ENCODE results near the gene CENPT.

CENPT gene, protein sequence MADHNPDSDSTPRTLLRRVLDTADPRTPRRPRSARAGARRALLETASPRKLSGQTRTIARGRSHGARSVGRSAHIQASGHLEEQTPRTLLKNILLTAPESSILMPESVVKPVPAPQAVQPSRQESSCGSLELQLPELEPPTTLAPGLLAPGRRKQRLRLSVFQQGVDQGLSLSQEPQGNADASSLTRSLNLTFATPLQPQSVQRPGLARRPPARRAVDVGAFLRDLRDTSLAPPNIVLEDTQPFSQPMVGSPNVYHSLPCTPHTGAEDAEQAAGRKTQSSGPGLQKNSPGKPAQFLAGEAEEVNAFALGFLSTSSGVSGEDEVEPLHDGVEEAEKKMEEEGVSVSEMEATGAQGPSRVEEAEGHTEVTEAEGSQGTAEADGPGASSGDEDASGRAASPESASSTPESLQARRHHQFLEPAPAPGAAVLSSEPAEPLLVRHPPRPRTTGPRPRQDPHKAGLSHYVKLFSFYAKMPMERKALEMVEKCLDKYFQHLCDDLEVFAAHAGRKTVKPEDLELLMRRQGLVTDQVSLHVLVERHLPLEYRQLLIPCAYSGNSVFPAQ

DNA sequence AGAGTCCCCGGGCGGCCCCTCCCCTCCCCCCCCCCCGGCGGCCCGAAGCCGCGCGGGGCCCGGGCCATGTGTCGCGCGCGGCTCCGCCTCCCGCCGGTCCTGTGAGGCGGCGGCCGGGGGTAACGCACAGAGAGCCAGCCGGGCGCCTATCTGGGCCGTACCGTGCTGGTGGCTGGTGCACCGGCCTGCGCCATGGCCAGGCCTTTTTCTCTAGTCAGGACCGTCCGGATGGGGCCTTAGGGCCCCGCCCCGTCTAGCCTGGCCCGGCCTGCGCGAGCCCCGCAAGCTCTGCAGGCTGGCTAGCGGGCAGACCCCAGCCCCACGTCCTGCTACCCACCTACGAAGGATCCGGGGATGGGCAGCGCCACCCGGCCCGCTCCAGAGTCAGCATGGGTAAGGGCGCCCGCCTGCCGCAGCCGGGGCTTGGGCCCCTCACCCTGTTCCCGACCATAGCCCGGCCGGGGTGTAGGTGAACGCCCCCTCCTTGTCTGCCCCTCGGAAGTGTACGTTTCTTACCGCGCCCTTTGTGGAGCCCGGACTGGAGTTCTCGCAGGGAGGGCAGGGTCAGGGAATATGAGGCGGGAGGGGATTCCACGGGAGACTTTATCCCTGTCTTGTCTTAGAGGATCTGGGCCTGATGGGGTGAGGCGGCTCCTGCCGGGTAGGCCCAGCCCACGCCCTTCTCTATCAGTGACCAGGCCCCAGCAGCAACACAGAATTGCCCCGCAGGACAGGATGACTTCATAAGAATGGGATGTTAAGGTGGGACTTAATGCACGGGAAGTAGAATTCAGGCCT lies at the start of gene CENPT:
CENPT (minus strand) TSS at position 630 of the 798 bp plus-strand sequence. CDS start 13,834 bp downstream, outside the sequence.
- no peak for DNase-seq

GRCh38 chr16:67897231-67897630 lies 49.7 kb upstream of the CENPT start:
- DNase-seq: no peak

DNA sequence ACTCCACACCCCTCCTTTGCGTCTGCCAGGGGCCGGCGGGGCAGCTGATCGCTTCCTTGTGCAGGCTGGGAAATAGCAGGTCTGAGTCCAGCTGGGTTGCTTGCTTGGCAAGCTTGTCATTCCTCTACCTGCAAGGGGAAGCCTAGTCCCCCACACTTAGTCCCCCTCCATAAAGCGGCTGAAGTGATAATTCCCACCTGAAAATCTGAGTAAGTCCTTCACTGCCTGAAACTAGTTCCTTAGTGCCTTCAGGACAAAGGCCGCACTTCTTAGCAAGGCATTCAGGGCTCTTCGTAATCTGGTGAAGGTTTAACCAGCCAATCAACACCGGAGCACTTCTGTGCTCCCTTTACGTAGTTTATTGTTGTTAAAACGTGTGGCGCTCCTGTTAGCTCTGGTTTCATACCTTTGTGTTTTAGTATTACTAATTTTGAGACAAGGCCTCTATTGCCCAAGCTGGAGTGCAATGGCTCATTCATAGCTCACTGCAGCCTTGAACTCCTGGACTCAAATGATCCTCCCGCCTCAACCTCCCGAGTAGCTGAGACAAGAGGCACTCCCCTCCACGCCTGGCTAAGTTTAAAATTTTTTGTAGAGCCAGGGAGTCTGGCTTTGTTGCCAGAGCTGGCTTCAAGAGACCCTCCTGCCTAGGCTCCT lies 46.4 kb upstream of the CENPT start:
- DNase-seq: no peak

DNA sequence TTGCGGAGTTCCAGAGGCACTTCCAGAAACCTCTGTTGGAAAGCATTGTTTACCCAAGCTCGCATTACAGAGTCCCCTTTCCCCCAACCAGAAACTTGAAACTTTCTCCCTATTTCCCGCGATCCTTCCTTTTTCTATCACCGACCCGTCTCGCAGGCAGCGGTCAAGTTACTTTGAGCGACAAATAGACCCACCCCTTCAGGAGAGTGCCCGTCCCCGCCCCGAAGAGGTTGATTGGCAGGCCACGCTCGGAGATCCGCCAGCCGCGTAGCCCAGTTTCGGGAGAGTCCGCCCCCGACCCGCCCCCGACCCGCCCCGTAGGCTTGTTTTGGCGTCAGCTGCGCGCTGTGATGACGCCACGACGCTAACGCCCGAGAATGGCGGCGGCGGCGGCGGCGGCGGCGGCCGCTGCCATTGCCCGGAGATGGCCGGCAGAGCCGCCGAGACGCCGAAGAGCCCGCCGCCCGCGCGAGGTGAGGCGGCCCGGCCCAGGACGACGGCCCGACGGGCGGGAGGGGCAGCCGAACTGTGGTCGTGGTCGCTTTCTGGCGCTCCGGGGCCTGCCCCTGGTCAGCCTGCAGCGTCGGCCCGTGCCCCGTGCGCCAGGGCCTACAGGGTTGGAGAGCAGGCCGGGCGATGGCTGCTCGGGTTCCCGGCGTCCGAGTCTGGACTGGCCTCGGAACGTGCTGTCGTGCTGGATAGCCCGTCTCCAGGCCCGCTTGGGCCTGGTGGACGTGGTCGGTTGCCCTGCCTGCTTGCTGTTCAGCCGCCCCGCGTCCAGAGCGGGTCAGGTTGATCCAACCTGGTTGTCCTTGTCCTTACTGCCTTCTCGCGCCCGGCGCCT lies 45.6 kb upstream of the CENPT start, which contains the start of gene PSKH1:
PSKH1 (plus strand) TSS at position 356 of the 844 bp plus-strand sequence. CDS start 15,496 bp downstream, outside the sequence.
- peak; percentile 85 for DNase-seq

GRCh38 chr16:67892375-67892774 lies 44.9 kb upstream of the CENPT start:
- no peak for DNase-seq

- DNase-seq: no peak
These were observed 40.8 kb upstream of the CENPT start for GRCh38 chr16:67888331-67888730.

GRCh38 chr16:67886387-67886786 lies 38.9 kb upstream of the CENPT start:
- no peak for DNase-seq

DNA sequence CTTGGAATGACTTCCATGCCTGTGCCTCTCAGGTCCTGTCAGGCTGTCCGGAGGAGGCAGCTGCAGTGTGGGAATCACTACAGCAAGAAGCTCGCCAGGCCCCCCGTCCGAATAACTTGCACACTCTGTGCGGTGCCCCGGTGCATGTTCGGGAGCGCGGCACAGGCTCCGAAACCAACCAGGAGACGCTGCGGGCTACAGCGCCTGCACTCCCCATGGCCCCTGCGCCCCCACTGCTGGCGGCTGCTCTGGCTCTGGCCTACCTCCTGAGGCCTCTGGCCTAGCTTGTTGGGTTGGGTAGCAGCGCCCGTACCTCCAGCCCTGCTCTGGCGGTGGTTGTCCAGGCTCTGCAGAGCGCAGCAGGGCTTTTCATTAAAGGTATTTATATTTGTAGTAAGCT lies 38.5 kb upstream of the CENPT start:
- DNase-seq: no peak

- DNase-seq: no peak
These were observed 38.1 kb upstream of the CENPT start for GRCh38 chr16:67885545-67885944.

- peak; percentile 69 for DNase-seq
These were observed 37.2 kb upstream of the CENPT start, which contains the start of gene NRN1L for GRCh38 chr16:67884684-67885083. Gene NRN1L (plus strand): TSS chr16:67884885. CDS start chr16:67884904, 19 bp downstream.

- DNase-seq: peak; percentile 10
These were observed 36.4 kb upstream of the CENPT start for GRCh38 chr16:67883872-67884261.

DNA sequence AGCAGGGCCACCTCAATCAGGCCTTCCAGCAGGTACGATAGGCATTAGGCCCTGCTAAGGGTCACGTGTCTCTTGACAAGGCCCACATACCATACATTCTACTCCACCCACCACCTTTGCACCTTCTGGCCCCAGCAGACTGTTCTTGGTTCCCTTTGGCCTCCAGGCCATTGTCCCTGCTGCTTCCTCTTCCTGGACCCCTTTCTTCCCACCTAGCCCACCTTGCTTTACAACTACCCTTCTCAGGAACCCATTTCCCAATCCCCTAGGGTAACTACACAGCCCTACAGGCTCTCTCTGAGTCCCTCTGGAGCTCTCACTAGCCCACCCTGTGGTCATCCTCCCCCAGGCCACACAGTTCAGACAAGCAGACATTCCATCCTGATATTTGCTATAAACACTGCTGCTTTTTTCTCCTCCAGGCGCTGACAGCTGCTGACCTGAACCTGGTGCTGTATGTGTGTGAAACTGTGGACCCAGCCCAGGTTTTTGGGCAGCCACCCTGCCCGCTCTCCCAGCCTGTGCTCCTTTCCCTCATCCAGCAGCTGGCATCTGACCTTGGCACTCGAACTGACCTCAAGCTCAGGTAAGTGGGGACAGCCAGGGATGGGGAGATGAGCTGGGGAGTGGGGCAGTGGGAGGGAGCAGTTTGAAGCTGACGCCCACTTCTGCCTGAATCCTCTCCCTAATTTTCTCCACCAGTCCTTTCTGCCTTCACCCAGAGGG lies 35.8 kb upstream of the CENPT start:
- DNase-seq: no peak

DNA sequence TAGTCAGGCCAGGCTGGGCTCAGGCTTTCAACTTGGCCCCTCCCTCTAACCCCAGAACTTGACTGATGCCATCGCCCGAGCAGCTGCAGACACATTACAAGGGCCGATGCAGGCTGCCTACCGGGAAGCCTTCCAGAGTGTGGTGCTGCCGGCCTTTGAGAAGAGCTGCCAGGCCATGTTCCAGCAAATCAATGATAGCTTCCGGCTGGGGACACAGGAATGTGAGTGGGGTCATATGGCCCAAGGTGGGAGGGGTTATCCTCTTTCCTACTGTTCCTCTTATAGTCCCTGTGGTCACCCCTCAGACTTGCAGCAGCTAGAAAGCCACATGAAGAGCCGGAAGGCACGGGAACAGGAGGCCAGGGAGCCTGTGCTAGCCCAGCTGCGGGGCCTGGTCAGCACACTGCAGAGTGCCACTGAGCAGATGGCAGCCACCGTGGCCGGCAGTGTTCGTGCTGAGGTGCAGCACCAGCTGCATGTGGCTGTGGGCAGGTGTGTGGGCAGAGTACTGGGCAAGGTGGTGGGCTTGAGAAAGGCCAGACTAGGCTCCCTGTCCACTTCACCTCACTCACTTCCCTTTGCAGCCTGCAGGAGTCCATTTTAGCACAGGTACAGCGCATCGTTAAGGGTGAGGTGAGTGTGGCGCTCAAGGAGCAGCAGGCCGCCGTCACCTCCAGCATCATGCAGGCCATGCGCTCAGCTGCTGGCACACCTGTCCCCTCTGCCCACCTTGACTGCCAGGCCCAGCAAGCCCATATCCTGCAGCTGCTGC lies 35.1 kb upstream of the CENPT start:
- no peak for DNase-seq

GRCh38 chr16:67881621-67882161 lies 34.2 kb upstream of the CENPT start:
- no peak for DNase-seq

- no peak for DNase-seq
These were observed 33.1 kb upstream of the CENPT start for GRCh38 chr16:67880584-67880983.

DNA sequence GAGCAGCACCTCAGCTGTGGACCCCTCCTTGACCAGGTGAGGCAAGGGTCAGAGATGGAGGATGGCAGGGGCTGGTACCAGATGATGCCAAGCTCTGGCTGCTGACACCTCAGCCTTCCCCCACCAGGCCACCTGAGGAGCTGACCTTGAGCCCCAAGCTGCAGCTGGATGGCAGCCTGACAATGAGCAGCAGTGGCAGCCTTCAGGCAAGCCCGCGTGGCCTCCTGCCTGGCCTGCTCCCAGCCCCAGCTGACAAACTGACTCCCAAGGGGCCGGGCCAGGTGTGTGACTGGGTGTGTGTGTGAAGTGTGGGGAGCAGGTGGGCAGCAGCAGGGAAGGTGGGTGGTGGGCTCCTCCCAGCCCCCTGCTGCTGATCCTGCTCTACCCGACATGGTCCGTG lies 32.4 kb upstream of the CENPT start:
- no peak for DNase-seq

- DNase-seq: no peak
These were observed 32.0 kb upstream of the CENPT start for GRCh38 chr16:67879462-67879861.

DNA sequence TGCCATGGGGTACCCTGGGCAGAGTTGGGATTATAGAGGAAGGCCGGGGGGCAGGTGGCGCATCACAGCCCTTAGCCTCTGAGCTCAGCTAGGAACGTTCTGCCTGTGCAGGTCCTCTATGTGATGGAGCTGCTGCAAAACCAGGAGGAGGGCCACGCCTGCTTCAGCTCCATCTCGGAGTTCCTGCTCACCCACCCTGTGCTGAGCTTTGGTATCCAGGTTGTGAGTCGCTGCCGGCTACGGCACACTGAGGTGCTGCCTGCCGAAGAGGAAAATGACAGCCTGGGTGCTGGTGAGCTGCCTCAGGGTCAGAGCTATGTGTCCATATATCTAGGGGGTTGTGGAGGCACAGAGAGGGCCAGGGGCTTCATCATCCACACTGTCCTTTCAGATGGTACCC lies 31.4 kb upstream of the CENPT start:
- no peak for DNase-seq

DNA sequence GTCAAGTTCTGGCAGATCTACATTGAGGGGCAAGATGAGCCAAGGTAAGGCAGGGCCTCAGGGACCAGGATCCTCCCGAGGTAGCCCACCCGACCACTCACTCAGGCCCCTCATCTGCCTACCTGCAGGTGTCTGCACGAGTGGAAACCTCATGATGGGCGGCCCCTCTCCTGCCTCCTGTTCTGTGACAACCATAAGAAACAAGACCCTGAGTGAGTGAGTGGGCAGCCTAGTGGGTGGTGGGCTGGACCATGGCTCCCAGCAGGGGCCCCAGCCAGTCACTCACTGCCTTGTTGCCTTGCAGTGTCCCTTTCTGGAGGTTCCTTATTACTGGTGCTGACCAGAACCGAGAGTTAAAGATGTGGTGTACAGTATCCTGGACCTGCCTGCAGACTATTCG lies 30.7 kb upstream of the CENPT start:
- DNase-seq: no peak

GRCh38 chr16:67877064-67877463 lies 29.6 kb upstream of the CENPT start:
- DNase-seq: no peak

Measured in NCI-H1105 (cell line).